PFSK-1 (cell line): ENCODE results near the gene MTIF3.

Source experiments
- FOXP2 ChIP-seq: optimal IDR thresholded peaks from 2 replicates; pipeline ENCODE3; 2011; ENCODE audit warnings: borderline replicate concordance, control low read depth, inconsistent platforms; ENCODE audit not compliant: insufficient read depth; ENCODE audit errors: extremely low read length, extremely low read depth
- POLR2AphosphoS5 ChIP-seq: IDR thresholded peaks from 2 replicates; pipeline ENCODE4 v1.6.1; 2012; ENCODE audit warnings: low read depth, mild to moderate bottlenecking, control low read depth, low read length, moderate library complexity
- REST ChIP-seq, 2 experiments: IDR thresholded peaks; 2 replicates each; pipeline versions ENCODE4 v1.6.1 to v1.8.0; 2011 to 2012; ENCODE audit warnings: low read depth in 2 of 2, low read length in 2 of 2, control low read depth in 1 of 2, inconsistent platforms in 1 of 2, mild to moderate bottlenecking in 1 of 2, moderate library complexity in 1 of 2; ENCODE audit not compliant: insufficient read depth in 1 of 2
- SIN3A ChIP-seq: IDR thresholded peaks from 2 replicates; pipeline ENCODE4 v1.6.1; 2012; ENCODE audit warnings: mild to moderate bottlenecking, low read length, moderate library complexity, borderline replicate concordance; ENCODE audit not compliant: insufficient read depth
- TAF1 ChIP-seq: IDR thresholded peaks from 2 replicates; pipeline ENCODE4 v1.6.1; 2012; ENCODE audit warnings: low read length, control low read depth, borderline replicate concordance; ENCODE audit not compliant: insufficient read depth

Gene MTIF3

DNA sequence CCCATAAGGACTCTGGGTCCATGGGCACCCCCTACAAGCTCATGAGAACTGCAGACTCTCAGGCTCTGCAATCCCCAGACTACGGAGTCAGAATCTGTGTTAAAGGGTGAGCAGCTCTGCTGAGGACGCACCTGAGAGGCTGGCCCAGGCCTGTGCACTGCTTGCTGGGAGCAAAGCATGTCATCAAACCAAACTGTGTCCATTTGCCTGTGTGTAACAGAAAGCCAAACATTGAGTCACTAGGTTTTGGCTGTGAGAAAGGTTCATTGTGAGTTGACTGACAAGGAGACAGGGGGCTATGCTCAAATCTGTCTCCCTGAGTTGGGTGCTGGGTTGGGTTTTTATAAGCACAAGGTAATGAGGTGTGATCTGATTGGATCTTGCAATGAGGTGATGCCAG is 22.1 kb upstream of the MTIF3 start:
- no peak for TF ChIP-seq SIN3A
- no peak for TF ChIP-seq TAF1
- TF ChIP-seq POLR2AphosphoS5, result no peak
- TF ChIP-seq FOXP2, result no peak
- TF ChIP-seq REST (IDR thresholded peaks at IDR 0.05; ENCODE audit: insufficient read depth in 1 of 2, low read depth in 2 of 2, low read length in 2 of 2), result no peak

DNA sequence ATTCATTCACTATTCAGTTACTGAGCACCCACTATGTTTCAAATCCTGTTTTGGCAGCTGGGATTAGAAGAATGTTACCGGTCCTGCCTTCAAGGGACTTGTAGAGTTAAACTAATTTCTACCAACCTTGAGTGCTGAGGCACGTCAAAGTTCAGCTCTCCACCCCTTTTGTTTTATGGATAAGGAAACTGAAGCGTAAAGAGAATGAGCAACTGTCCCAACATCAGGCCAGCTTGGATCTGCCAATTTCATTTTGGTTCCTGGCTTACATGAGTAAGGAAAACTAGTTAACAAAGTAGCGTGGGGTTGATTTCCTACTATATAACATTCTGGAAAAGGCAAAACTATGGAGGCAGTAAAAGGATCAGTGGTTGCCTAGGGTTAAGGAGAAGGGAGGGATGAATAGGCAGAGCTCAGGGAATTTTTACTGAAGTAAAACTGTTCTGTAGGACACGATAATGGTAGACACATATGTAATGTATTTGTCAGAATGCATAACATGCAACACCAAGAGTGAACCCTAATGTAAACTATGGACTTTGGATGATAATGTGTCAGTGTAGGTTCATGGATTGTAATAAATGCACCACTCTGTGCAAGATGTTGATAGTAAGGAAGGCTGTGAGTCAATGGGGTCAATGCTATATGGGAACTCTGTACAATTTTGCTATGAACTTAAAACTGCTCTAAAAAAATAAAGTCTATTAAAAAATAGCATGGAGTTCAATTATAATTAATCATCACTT is 19.9 kb upstream of the MTIF3 start:
- TF ChIP-seq TAF1 (no peak), SIN3A (no peak), REST (IDR thresholded peaks at IDR 0.05; ENCODE audit: insufficient read depth in 1 of 2, low read depth in 2 of 2, low read length in 2 of 2) (no peak)

DNA sequence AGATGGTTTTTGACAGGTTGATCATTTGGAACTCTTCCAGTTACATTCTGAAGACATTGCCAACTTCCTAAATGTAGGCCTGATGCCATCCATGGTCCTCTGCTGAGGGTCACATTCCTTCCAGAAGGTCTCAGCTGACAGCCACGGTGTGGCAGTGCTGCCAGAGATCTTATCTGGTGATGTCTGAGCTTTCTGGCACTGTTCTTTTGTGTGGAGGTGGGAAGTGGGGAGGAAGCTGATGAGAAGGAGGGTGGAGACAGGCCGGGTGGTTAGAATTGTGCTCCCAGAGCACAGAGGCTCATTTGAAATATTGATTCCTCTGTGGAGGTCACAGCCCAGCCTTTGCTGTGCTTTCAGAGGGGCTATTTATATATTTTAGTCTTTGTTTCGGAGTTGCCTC is 16.1 kb upstream of the MTIF3 start:
- TF ChIP-seq POLR2AphosphoS5 (no peak), FOXP2 (no peak), REST (IDR thresholded peaks at IDR 0.05; ENCODE audit: insufficient read depth in 1 of 2, low read depth in 2 of 2, low read length in 2 of 2) (no peak), TAF1 (no peak), SIN3A (no peak)

- TF ChIP-seq REST (IDR thresholded peaks at IDR 0.05; ENCODE audit: insufficient read depth in 1 of 2, low read depth in 2 of 2, low read length in 2 of 2) (no peak), TAF1 (no peak), POLR2AphosphoS5 (no peak), SIN3A (no peak), FOXP2 (no peak)
These were observed 15.2 kb upstream of the MTIF3 start for GRCh38 chr13:27465611-27466010.

GRCh38 chr13:27463500-27463899 is 13.1 kb upstream of the MTIF3 start:
- TF ChIP-seq POLR2AphosphoS5, result no peak
- TF ChIP-seq FOXP2, result no peak
- no peak for TF ChIP-seq TAF1
- no peak for TF ChIP-seq REST (IDR thresholded peaks at IDR 0.05; ENCODE audit: insufficient read depth in 1 of 2, low read depth in 2 of 2, low read length in 2 of 2)
- TF ChIP-seq SIN3A, result no peak
